ENCODE data around the gene ABCF1. TPM values are rescaled to one million over a fixed set of nuclear protein-coding genes. Genes with fewer than 3 reads are reported as not detected.
"Not testable (repeated sequence)": the region's sequence is repeated elsewhere in the genome, so short reads cannot be mapped to it uniquely, and the experiment has no call there.

The ABCF1 gene
- 57.2 TPM for total RNA-seq (ENCODE audit: unreplicated experiment)
- long read RNA-seq, transcript ABCF1-201 (25 exons, 3,481 nt) = major isoform, 6 of 27 reads
- long read RNA-seq, partial matches to known transcripts = 9 of 27 reads
- long read RNA-seq, other reads (novel, unspliced or antisense) = 12 of 27 reads

GRCh38 chr6:30571075-30571761 is at the start of gene ABCF1:
Gene ABCF1, plus strand, starts transcription at chr6:30571442. Its CDS starts 46 bp downstream, at chr6:30571488.
- Mint-ChIP-seq H3K27me3 (ENCODE audit: unreplicated experiment) (peaks cover 18% of the 10 kb centered on the region), H3K27ac (ENCODE audit: unreplicated experiment) (peak within 1 kb of the TSS; percentile 99), H3K36me3 (ENCODE audit: low read depth, unreplicated experiment) (peaks cover 4% of the 10 kb centered on the region), H3K4me1 (ENCODE audit: unreplicated experiment) (peaks cover 43% of the 10 kb centered on the region), H3K4me3 (ENCODE audit: unreplicated experiment) (peak within 1 kb of the TSS; percentile 95), H3K9me3 (ENCODE audit: unreplicated experiment) (no peaks in the 10 kb centered on the region)
- peak; percentile 100 for DNase-seq (ENCODE audit: low spot score)
- TF ChIP-seq, protein P1, sequence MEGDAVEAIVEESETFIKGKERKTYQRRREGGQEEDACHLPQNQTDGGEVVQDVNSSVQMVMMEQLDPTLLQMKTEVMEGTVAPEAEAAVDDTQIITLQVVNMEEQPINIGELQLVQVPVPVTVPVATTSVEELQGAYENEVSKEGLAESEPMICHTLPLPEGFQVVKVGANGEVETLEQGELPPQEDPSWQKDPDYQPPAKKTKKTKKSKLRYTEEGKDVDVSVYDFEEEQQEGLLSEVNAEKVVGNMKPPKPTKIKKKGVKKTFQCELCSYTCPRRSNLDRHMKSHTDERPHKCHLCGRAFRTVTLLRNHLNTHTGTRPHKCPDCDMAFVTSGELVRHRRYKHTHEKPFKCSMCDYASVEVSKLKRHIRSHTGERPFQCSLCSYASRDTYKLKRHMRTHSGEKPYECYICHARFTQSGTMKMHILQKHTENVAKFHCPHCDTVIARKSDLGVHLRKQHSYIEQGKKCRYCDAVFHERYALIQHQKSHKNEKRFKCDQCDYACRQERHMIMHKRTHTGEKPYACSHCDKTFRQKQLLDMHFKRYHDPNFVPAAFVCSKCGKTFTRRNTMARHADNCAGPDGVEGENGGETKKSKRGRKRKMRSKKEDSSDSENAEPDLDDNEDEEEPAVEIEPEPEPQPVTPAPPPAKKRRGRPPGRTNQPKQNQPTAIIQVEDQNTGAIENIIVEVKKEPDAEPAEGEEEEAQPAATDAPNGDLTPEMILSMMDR (IDR thresholded peaks at IDR 0.05; ENCODE audit: unreplicated experiment) = no peak

DNA sequence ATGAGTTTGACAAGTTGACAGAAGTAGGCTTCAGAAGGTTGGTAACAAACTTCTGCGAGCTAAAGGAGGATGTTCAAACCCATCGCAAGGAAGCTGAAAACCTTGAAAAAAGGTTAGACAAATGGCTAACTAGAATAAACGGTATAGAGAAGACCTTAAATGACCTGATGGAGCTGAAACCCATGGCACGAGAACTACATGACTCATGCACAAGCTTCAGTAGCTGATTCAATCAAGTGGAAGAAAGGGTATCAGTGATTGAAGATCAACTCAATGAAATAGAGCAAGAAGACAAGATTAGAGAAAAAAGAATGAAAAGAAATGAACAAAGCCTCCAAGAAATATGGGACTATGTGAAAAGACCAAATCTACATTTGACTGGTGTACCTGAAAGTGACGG is 49.3 kb upstream of the ABCF1 start:
- not testable (repeated sequence) for DNase-seq (ENCODE audit: low spot score); H3K4me3 Mint-ChIP-seq (ENCODE audit: unreplicated experiment); H3K9me3 Mint-ChIP-seq (ENCODE audit: unreplicated experiment); H3K27me3 Mint-ChIP-seq (ENCODE audit: unreplicated experiment); H3K4me1 Mint-ChIP-seq (ENCODE audit: unreplicated experiment)
- Mint-ChIP-seq H3K36me3 (ENCODE audit: low read depth, unreplicated experiment) (peaks cover 13% of the 10 kb centered on the region), H3K27ac (ENCODE audit: unreplicated experiment) (peak overlapping the region; percentile 62)

- DNase-seq (ENCODE audit: low spot score); H3K27me3 Mint-ChIP-seq (ENCODE audit: unreplicated experiment); H3K4me3 Mint-ChIP-seq (ENCODE audit: unreplicated experiment); H3K27ac Mint-ChIP-seq (ENCODE audit: unreplicated experiment); H3K9me3 Mint-ChIP-seq (ENCODE audit: unreplicated experiment); H3K36me3 Mint-ChIP-seq (ENCODE audit: low read depth, unreplicated experiment): not testable (repeated sequence)
- H3K4me1 Mint-ChIP-seq (ENCODE audit: unreplicated experiment) = peaks cover 21% of the 10 kb centered on the region
Measured at GRCh38 chr6:30526444-30526843, 44.8 kb upstream of the ABCF1 start.

GRCh38 chr6:30529349-30529875 is 41.8 kb upstream of the ABCF1 start:
- not testable (repeated sequence) for H3K4me3 Mint-ChIP-seq (ENCODE audit: unreplicated experiment); H3K27me3 Mint-ChIP-seq (ENCODE audit: unreplicated experiment); H3K36me3 Mint-ChIP-seq (ENCODE audit: low read depth, unreplicated experiment); H3K9me3 Mint-ChIP-seq (ENCODE audit: unreplicated experiment); H3K27ac Mint-ChIP-seq (ENCODE audit: unreplicated experiment); DNase-seq (ENCODE audit: low spot score)
- peaks cover 27% of the 10 kb centered on the region for H3K4me1 Mint-ChIP-seq (ENCODE audit: unreplicated experiment)

- H3K9me3 Mint-ChIP-seq (ENCODE audit: unreplicated experiment) = no peaks in the 10 kb centered on the region
- H3K4me1 Mint-ChIP-seq (ENCODE audit: unreplicated experiment) = peaks cover 27% of the 10 kb centered on the region
- TF ChIP-seq, protein P1 (IDR thresholded peaks at IDR 0.05; ENCODE audit: unreplicated experiment) = no peak
- peaks cover 3% of the 10 kb centered on the region for H3K27me3 Mint-ChIP-seq (ENCODE audit: unreplicated experiment)
- no peak overlapping the region for H3K4me3 Mint-ChIP-seq (ENCODE audit: unreplicated experiment)
- peaks cover 5% of the 10 kb centered on the region for H3K36me3 Mint-ChIP-seq (ENCODE audit: low read depth, unreplicated experiment)
- no peak for DNase-seq (ENCODE audit: low spot score)
- H3K27ac Mint-ChIP-seq (ENCODE audit: unreplicated experiment) = no peak overlapping the region
Measured at GRCh38 chr6:30530014-30530413, 41.2 kb upstream of the ABCF1 start.

GRCh38 chr6:30533460-30534294 is 37.6 kb upstream of the ABCF1 start:
- Mint-ChIP-seq H3K27me3 (ENCODE audit: unreplicated experiment) (peaks cover 3% of the 10 kb centered on the region), H3K4me1 (ENCODE audit: unreplicated experiment) (peaks cover 27% of the 10 kb centered on the region), H3K9me3 (ENCODE audit: unreplicated experiment) (no peaks in the 10 kb centered on the region), H3K27ac (ENCODE audit: unreplicated experiment) (peak overlapping the region; percentile 48), H3K4me3 (ENCODE audit: unreplicated experiment) (no peak overlapping the region), H3K36me3 (ENCODE audit: low read depth, unreplicated experiment) (no peaks in the 10 kb centered on the region)
- TF ChIP-seq, protein P1 (IDR thresholded peaks at IDR 0.05; ENCODE audit: unreplicated experiment) = no peak
- DNase-seq (ENCODE audit: low spot score) = no peak

Data from endothelial cell (in vitro differentiated cells).